Tibial artery (tissue), 4 donors: ENCODE results near the gene GNG8.

Experiments used
- DNase-seq, 2 donors: peaks; one replicate each; pipeline ENCODE4 v3.0.0-alpha.2; 2019
- H3K27ac ChIP-seq, 2 donors: fragments of 200-600 bp; sonication (generic) in 1 of 2; 1 replicate in 1 of 2; 2 replicates in 1 of 2; pipeline ENCODE4 v1.5.1; 2018 to 2019; ENCODE audit warnings: mild to moderate bottlenecking in 1 of 2
- H3K27me3 ChIP-seq, 2 donors: fragments of 200-600 bp; sonication (generic) in 1 of 2; one replicate each; pipeline versions ENCODE4 v1.5.1 to v1.6.0; 2016 to 2019
- H3K36me3 ChIP-seq, 3 donors: fragments of 200-600 bp; sonication (generic) in 2 of 3; one replicate each; pipeline ENCODE4 v1.5.1; 2016 to 2019; ENCODE audit warnings: mild to moderate bottlenecking in 2 of 3
- H3K4me1 ChIP-seq, 4 donors: fragments of 200-600 bp; sonication (generic) in 2 of 4; 1 replicate in 3 of 4; 2 replicates in 1 of 4; pipeline ENCODE4 v1.5.1; 2016 to 2019
- H3K4me3 ChIP-seq, 2 donors: fragments of 200-600 bp; sonication (generic) in 1 of 2; 1 replicate in 1 of 2; 2 replicates in 1 of 2; pipeline ENCODE4 v1.5.1; 2018 to 2019; ENCODE audit warnings: mild to moderate bottlenecking in 2 of 2
- H3K9me3 ChIP-seq, 3 donors: fragments of 200-600 bp; sonication (generic) in 1 of 3; one replicate each; pipeline ENCODE4 v1.5.1; 2016 to 2019
- intact Hi-C: fragments of 100-400 bp; cut with DNase I; formaldehyde crosslinking; loops from one replicate; pipeline ENCODE4 v1.15.0; 2023; ENCODE audit warnings: low total_unique reads
- TF ChIP-seq, protein P1 (sequence below), 2 experiments: fragments of 200-600 bp in 1 of 2; fragments of 450-650 bp in 1 of 2; IDR thresholded peaks; one replicate each; pipeline ENCODE4 v1.5.1; 2017 to 2019; ENCODE audit warnings: antibody characterized with exemption in 2 of 2, mild to moderate bottlenecking in 1 of 2, moderate library complexity in 1 of 2

Gene GNG8

DNA sequence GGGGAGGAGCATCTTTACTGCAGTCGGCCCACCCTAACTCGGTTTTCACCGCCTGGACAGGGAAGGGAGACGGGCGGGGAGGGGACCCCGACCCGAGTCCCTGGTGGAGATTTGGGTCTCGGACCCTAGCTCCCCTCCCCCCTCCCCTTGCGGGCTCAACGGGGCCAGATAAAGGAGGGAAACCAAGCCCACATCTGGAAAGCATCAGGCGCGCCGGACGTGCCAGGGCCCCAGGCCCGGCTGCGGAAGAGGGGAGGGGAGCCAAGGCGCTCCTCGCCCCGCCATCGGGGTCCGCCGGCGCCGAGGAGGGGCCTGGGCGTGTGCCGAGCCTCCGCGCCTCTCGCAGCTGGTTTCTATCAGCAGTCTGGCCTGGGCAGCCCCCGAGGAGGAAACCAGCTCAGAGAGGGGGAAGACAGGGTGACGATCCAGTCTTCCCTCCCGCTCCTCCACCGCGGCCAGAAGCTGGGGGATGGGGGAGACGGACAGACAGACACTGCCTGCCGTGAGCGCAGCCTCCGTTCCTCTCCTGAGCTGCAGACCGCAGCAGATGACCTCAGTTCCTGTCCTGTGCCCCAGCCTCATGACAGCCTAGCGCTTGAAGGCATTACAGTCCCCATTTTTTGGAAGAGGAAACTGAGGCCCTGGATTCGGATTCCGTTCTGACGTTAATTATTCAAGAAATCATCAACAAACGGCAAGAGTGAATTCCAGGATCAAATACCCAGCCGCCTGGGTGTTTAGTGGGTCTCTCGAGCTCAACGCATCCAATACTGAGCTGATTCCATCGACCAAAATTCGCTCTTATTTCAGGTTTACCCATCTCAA lies 3.6 kb upstream of the GNG8 start:
- H3K4me3 ChIP-seq, result peak overlapping the region; percentile 56 to 85
- DNase-seq, result peak in 1 of 2 donors; percentile 52
- intact Hi-C loops, result no loop called here

DNA sequence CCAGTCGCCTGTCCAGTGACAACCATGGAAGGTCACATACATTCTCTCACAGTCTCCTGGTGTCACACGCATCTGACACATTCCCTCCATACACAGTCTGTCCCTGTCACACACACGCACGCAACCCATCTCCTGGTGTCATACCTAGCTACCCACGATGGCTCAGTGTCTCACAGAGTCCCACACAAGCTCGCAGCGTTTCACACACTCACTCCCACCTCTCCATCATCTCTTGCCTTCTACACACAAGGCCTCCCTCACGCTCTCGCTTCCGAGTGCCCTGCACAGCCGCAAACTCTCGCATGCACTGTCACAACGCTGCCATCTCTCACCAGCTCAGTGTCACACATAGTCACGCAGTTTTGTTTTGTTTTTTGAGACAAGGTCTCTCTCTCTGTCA lies 1.2 kb upstream of the GNG8 start:
- intact Hi-C loops, result no loop called here
- no peak for DNase-seq
- Histone ChIP-seq H3K36me3 (no peaks in the 10 kb centered on the region), H3K27me3 (no peaks in the 10 kb centered on the region), H3K4me3 (no peak overlapping the region), H3K27ac (peak overlapping the region in 1 of 2 donors; percentile 10), H3K4me1 (peaks cover 0 to 44% (median 34%) of the 10 kb centered on the region in 4 donors), H3K9me3 (no peaks in the 10 kb centered on the region)
- TF ChIP-seq, protein P1, sequence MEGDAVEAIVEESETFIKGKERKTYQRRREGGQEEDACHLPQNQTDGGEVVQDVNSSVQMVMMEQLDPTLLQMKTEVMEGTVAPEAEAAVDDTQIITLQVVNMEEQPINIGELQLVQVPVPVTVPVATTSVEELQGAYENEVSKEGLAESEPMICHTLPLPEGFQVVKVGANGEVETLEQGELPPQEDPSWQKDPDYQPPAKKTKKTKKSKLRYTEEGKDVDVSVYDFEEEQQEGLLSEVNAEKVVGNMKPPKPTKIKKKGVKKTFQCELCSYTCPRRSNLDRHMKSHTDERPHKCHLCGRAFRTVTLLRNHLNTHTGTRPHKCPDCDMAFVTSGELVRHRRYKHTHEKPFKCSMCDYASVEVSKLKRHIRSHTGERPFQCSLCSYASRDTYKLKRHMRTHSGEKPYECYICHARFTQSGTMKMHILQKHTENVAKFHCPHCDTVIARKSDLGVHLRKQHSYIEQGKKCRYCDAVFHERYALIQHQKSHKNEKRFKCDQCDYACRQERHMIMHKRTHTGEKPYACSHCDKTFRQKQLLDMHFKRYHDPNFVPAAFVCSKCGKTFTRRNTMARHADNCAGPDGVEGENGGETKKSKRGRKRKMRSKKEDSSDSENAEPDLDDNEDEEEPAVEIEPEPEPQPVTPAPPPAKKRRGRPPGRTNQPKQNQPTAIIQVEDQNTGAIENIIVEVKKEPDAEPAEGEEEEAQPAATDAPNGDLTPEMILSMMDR (IDR thresholded peaks at IDR 0.05), result no peak

More for the DNA sequence above, 3.6 kb upstream of the GNG8 start:
- Histone ChIP-seq H3K27ac (peak overlapping the region; percentile 90 to 96), H3K27me3 (no peaks in the 10 kb centered on the region), H3K4me1 (peaks cover 0 to 51% (median 34%) of the 10 kb centered on the region in 4 donors), H3K9me3 (no peaks in the 10 kb centered on the region), H3K36me3 (no peaks in the 10 kb centered on the region)
- TF ChIP-seq, protein P1 (IDR thresholded peaks at IDR 0.05), result no peak

DNA sequence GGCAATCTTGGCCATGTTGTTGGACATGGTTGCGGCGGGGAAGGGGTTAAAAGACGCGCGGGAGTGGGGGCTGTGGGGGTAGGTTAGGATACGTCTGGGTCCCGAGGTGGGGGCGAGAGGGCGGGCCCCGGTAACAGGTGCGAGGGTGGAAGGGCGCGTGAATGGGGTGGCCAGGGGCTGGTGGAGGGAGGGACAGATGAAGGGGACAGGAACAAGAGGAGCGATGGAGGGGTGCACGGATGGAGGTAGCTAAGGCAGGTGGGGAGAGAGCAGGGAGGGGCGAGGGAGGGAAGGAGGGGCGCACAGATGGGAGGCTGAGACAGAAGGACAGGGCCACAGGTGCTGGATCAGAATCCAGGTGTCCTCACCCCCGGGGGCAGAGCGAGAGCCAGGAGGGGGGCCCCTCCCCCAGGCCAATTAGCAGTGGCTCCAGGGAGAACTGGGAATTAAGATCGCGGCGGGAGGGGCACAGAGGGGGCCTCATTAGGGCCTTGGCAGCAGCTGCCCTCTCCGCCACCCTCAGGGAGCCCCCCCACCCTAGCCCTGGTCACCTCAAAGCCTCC lies 1.3 kb downstream of the GNG8 start:
- H3K4me3 ChIP-seq, result peak overlapping the region; percentile 45 to 53
- intact Hi-C loops, result no loop called here
- no peak for DNase-seq
- H3K27me3 ChIP-seq, result no peaks in the 10 kb centered on the region
- TF ChIP-seq, protein P1 (IDR thresholded peaks at IDR 0.05), result no peak
- no peaks in the 10 kb centered on the region for H3K36me3 ChIP-seq
- H3K4me1 ChIP-seq, result peaks cover 0 to 40% (median 30%) of the 10 kb centered on the region in 4 donors
- H3K9me3 ChIP-seq, result no peaks in the 10 kb centered on the region
- H3K27ac ChIP-seq, result peak overlapping the region; percentile 33 to 65

DNA sequence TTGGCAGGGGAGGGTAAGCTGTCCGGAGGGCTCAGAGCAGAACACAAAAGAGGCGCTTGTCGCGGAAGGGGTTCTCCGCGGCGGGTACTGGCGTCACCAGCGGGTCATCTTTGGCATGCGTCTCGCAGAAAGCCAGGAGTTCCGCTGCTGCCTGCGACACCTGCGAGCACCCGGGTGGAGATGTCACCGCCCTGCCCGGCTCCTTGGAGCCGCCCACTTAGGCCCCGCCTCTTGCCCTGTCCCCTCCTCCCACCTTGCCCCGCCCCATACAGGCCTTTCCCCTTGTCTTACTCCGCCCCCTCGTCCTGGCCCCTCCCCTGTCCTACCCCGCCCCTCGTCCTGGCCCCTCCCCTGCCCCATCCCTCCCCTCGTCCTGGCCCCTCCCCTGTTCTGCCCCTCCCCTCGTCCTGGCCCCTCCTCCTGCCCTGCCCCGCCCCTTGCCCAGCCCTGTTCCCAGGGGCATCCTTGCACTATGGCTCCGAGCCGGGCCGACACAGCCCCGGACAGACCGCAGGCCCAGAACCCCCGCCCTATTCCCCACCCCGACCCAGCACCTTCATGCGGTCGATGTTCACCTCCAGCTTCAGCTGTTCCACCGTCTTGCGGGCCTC lies 1.9 kb downstream of the GNG8 start:
- H3K36me3 ChIP-seq, result no peaks in the 10 kb centered on the region
- H3K9me3 ChIP-seq, result no peaks in the 10 kb centered on the region
- H3K27ac ChIP-seq, result peak overlapping the region; percentile 33 to 65
- TF ChIP-seq, protein P1 (IDR thresholded peaks at IDR 0.05), result no peak
- peak overlapping the region; percentile 45 to 53 for H3K4me3 ChIP-seq
- intact Hi-C loops, result no loop called here
- H3K27me3 ChIP-seq, result no peaks in the 10 kb centered on the region
- peak; percentile 75 to 93 for DNase-seq
- peaks cover 0 to 37% (median 26%) of the 10 kb centered on the region in 4 donors for H3K4me1 ChIP-seq

DNA sequence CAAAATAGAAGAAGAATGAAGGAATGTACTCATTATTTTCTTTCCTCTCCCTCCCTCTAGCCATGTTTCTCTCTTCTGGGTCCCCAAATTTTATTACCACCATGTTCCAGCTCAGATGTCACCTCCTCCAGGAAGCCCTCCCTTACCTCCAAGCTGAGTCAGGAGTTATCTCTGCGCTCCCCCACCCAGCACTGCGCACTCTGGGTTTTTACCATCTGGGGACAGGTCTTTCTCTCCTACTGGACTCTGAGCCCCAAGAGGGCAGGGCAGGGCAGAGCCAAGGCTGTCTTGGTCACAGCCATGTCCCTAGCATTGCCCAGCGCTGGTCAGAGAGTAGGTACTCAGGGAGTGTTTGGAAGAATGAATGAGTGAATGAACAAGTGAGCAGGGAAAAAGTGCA lies 2.9 kb downstream of the GNG8 start:
- H3K9me3 ChIP-seq, result no peaks in the 10 kb centered on the region
- peak overlapping the region in 1 of 2 donors; percentile 58 for H3K27ac ChIP-seq
- no peaks in the 10 kb centered on the region for H3K27me3 ChIP-seq
- TF ChIP-seq, protein P1 (IDR thresholded peaks at IDR 0.05), result no peak
- intact Hi-C loops, result no loop called here
- no peaks in the 10 kb centered on the region for H3K36me3 ChIP-seq
- no peak for DNase-seq
- H3K4me1 ChIP-seq, result peaks cover 0 to 32% (median 21%) of the 10 kb centered on the region in 4 donors
- no peak overlapping the region for H3K4me3 ChIP-seq
